ENCODE data around the gene MKRN2OS.

- TF ChIP-seq CTCF (IDR thresholded peaks at IDR 0.05; ENCODE audit: insufficient read depth, low read length, poor library complexity, severe bottlenecking), result no peak
- TF ChIP-seq EZH2phosphoT487 (conservative IDR thresholded peaks at IDR 0.05; ENCODE audit: low read length), result no peak
Observed at GRCh38 chr3:12560505-12561190, 15.3 kb upstream of the MKRN2OS start.

Data from SU-DHL-6 (cell line).